NCI-H82 treated with DMSO at 0.1 percent for 48 hours (cell line): Measurements from ENCODE around the gene RPSA.
A peak's percentile ranks its signal among the peaks of the same experiment; 100 is the strongest.
"Not testable (repeated sequence)": the region's sequence is repeated elsewhere in the genome, so short reads cannot be mapped to it uniquely, and the experiment has no call there.

Experiments
- DNase-seq: peaks from one replicate; lab custom pipeline; 2025; ENCODE audit not compliant: unreplicated experiment; lab: John Stamatoyannopoulos, UW

The RPSA gene

DNA sequence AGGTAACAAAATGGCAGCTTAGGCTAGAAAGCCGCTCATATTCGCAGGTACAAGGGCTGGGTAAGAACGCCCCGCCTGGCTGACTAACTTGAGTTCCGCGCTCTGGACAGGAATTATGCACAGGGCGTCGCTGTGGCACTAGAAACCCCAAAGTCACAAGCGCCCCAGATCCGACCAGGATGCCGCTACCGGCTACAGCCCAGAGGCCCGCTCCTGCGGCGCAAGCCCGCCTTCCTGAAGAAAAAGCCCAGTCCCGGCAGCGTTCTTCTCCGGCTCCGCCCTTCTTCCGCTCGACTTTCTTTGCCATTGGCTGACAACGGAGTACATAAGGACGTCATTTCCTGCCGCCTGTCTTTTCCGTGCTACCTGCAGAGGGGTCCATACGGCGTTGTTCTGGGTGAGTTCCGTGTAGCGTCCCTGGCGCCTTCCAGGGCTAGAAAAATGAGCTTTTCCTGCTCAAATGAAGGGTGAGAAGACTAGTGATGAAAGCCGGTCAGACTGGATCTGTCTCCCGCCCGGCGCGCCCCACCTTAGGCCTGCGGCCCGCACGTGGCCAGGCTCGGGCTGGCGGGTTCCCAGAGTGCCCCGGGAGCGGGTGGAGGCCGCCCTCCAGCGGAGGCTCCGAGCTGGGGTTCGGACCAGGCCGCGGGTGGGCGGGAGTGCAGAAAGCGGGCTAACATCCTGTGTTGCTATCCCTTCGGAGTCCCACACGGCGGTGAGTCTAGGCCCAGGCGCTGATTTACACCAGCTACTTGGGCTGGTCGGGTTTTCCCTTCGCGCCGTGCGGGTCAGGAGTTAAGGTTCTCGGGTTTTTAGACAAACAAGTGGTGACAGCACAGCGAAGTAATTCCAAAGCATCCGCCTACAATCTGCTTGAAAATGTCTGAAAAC, at the start of gene RPSA:
Gene RPSA, plus strand, starts transcription at position 353 of the 891 bp plus-strand sequence. CDS start 934 bp downstream, outside the sequence.
- DNase-seq: peak; percentile 93

DNA sequence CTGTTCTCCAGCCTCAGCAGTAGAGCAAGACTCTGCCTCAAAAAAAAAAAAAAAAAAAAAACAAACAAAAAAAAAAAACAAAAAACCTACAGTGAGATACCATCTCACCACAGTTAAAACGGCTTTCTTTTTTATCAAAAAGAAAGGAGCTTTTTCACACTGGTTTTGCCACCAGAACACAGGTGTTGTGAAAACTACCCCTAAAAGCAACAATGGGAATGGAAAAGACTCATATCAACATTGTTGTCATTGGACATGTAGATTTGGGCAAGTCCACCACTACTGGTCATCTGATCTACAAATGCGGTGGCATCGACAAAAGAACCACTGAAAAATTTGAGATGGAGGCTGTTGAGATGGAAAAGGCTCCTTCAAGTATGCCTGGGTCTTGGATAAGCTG, 48.2 kb upstream of the RPSA start:
- no peak for DNase-seq

DNA sequence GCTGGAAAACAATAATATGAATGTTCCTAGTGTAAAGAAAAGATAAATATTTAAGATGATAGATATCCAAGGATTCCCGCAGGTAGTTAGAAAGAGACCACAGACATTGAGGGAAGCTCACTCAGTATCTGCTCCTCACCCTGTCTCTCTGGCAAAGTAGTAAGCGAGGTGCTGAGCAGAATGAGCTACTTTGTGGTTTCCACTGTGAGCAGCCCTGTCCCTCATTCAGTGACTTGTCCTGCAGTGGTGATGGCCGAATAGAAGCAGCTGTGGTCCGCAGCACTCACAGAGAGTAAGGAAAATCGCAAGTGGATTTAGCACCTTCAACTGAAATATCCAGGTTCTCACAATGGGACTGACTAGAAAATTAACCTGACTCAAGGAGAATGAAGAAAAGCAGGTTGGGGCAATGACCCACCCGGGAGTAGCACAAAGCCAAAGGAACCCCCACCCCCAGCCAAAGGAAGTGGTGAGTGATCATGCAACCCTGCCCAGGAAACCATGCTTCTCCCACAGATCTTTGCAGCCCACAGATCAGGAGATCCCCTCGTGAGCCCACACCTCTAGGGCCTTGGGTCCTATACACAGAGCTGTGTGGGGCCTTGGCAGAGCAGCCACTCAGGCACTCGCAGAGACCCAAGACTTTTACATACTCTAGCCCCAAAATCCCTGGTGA, 45.1 kb upstream of the RPSA start:
- no peak for DNase-seq

DNA sequence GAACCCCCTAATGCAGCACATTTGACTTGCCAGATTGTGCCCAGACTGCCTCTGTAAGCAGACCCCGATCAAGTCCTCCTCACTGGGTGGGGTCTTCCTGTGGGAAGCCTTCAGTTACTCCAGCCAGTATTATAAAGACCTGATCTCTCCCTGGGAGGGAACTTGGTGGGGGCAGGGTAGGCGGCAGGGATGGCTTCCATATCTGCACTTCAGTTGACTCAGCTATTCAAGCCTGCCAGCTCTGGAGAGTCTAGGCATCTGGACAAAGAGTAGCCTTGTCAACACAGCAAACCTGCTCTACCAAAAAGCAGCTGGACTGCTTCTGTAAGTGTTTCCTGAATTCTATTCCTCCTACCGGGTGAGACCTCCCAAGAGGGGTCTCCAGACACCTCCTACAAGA, 44.3 kb upstream of the RPSA start:
- no peak for DNase-seq

DNA sequence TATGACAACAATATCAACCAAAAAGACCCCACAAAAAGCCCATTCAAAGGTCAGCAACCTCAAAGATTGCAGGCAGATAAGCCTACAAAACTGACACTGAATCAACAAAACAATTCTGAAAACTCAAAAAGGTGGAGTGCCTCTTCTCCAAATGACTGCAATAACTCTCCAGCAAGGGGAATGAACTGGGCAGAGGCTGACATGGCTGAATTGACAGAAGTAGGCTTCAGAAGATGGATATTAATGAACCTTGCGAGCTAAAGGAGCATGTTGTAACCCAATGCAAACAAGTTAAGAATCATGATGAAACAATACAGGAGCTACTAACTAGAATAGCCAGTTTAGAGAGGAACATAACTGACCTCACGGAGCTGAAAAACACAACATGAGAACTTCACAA, 43.7 kb upstream of the RPSA start:
- DNase-seq: no peak

GRCh38 chr3:39370450-39370849, 36.1 kb upstream of the RPSA start:
- DNase-seq: not testable (repeated sequence)

DNA sequence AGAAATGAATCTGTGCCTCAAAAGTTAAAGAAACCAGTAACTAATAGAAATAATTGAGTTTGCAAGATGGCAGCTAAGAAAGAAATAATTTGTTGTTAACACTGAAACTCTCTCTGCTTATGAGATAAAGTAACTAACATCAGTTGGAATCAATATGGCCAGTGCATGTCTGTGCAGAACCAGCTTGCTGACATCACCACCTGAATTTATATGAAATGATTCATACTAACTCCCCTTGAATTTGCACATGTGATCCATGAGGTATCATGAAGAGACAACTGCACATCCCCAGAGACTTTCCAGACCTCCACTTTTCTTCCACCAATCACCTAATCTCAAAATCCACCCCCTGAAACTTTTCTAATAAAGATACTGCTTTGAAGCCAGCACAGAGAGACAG, 33.7 kb upstream of the RPSA start:
- no peak for DNase-seq

DNA sequence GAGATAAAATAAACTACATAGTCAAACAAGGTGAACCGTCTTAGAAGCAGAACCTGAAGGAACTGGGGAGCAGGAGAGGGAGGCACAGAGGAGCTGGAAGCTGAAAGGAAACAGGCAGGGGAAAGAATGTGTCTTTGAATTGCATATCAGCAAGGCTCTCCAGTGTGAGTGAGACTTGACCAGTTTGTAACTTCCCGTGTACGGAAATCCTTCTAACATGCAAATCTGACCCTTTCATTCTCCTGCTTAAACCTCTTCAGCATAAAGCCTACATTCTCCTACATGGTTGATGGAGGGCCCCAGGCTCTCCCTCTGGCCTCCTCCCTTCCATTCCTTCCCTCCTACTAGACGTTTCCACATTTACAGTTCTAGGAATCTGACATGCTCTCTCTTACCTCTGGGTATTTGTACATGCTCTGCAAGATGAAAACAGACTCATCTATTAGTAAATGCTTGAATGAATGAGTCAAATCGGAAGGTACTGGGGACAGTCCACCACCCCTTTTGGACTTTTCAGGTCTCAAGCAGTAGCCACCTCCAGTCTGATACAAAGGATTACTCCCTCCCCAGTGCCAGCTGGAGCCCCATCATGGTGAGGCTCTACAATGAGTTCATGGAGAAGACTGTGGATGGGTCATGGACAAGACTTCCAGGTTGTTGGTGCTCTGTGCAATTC, 29.4 kb upstream of the RPSA start:
- DNase-seq: no peak

DNA sequence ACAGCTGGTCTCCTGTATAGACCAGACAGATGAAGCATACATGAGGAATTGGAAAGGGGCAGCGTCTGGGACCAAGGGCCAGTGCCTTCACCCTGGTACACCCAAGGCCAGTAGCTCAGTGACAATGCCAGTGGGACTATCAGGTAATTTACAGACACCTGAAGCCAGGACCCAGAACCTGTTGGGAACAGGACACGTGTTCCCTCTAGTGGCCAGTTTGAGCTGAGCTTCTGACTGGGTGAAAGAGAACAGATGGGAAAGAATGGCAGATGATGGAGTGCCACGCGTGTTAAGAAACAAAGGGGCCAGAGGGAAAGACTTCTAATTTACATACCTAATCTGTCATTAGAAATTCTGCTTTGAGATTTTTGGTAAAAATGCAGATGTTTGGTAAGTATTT, 28.4 kb upstream of the RPSA start:
- DNase-seq: no peak

GRCh38 chr3:39378957-39379777, 27.4 kb upstream of the RPSA start:
- no peak for DNase-seq

DNA sequence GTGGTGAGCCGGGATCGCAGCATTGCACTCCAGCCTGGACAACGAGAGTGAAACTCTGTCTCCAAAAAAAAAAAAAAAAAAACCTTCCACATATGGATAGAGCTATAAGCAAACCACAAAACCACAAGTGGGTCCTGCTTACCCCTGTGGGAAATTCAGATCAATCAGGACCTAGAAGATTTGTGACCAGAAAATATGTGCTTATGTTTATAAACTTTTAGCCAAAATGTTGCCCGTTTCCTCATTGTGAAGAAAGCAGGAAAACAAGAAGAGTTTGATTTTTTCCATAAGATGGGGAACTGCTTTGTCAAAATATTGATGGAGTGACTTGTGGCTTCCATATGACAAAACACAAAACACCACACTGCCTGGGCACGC, 26.8 kb upstream of the RPSA start:
- no peak for DNase-seq

- no peak for DNase-seq
These were observed 25.1 kb upstream of the RPSA start for GRCh38 chr3:39381432-39381831.

DNA sequence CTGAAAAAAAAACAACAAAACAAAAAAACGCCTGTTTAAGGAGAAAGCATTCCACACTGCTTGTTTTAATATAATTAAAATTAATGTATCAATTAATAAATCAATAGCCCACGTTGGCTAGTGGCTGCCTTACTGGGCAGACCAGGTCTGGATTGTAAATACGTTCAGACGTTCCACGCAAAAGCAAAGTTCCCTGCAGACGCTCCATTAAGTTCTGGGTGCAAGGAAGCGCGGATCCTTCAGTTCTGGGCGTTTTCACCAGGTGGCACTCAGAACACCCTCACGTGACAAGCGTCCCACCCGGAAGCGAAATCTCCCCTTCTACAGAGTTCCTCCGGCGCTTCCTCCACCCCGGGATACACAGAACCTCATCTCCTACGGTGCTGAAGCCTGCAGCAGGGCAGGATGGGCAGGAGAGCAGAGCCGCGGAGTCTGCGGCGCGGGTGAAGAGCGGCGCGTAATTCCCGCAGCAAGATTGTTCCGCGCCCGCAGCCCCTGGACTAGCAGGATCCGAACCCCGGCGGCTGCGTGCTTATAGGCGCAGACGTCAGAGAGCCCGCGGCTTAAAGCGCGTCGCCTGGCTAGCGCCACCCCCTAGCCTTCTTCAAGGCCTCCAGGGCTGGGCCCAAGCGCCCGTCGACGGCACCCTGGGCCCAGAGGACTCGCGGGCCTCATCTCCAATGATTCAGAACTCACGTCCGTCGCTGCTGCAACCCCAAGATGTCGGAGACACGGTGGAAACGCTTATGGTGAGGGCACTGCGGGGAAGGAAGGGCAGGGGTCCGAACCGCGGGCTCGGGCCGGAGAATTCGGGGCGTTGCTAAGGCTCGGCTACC, 23.3 kb upstream of the RPSA start, which contains the start of gene SLC25A38:
Gene SLC25A38, plus strand, starts transcription at position 326 of the 836 bp plus-strand sequence. Its CDS starts 355 bp downstream, at position 681.
- DNase-seq: no peak

DNA sequence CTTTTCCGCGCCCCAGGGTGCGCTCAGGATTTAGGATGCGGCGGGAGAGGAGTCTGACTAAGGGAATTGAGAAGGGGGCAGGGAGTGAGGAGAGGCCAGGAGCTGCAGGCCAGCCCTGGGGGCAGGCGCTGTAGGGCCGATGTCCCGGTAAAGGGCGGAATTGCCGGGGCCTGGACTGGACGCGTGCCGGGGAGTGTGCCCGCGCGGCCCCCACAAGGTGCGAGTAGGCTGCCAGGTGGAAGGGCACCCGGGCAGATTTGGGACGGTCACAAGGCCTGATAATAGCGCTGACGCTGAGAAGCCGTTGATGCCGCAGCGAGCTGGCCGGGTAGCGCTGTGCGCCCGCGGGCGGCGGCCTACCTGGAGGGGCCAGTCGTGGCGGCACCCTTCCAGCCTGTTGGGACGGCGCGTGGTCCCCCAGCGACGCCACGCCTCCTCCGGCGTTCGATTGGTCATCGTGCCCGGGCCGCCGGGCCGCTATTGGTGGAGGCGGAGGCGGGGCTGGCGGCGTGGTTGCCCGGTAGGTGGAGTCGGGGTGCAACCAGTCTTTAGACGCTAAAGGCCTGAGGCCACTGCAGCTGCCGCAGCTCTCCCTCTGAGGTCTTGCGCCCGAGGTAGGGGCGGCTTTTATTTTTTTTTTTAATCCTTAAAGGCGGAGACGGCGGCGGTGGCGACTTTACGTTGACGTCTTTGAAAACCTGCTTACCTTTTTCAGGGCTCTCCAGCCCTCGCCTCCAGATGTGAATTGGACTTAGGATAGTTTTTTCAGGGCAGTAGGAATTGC, 22.4 kb upstream of the RPSA start:
- no peak for DNase-seq

- no peak for DNase-seq
These were observed 21.9 kb upstream of the RPSA start for GRCh38 chr3:39384665-39385000.

GRCh38 chr3:39385456-39386090, 20.9 kb upstream of the RPSA start:
- DNase-seq: no peak

GRCh38 chr3:39386318-39386717, 20.2 kb upstream of the RPSA start:
- no peak for DNase-seq

DNA sequence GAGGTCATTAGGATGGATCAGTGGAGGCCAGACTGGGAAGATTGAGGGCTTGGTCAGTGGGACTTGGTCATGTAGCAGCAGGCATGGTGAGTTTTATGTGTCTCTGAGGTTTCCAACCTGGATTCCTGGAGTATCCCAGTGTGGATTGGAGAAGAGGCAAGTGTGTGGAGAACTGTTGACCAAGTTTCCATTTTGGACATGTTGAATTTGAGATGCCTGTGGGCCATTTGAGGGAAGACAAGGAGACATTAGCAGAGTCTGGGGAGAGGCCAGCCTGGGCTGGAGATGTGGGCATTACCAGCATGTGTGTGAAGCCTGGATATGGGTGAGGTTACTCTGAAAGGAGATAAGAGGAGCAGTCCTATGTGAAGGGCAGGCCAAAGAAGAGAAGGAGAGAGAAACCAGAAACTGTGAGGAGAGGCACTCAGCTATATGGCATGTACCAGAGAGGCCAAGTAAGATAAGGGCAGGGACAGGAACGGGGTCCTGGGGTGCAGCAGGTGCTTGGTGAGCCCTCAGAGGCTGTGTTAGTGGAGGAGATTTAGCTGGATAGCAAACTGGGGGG, 19.0 kb upstream of the RPSA start:
- no peak for DNase-seq

GRCh38 chr3:39388153-39388552, 18.4 kb upstream of the RPSA start:
- DNase-seq: no peak
